ENCODE measurements around the gene GRID2.
A peak's percentile ranks its signal among the peaks of the same experiment; 100 is the strongest.
"Not testable (repeated sequence)": the region's sequence is repeated elsewhere in the genome, so short reads cannot be mapped to it uniquely, and the experiment has no call there.

Gene GRID2

GRCh38 chr4:92334716-92335350, 31.1 kb downstream of the GRID2 start:
- in situ Hi-C loops (cut with MboI; ENCODE audit: low sequenced_read_pairs) = no loop called here
- no peak for DNase-seq (ENCODE audit: low spot score in 2 of 2)
- Histone ChIP-seq H3K36me3 (replicated peaks) (no peaks in the 10 kb centered on the region), H3K4me3 (no peak overlapping the region), H3K27me3 (ENCODE audit: low read depth) (no peaks in the 10 kb centered on the region), H3K9me3 (no peaks in the 10 kb centered on the region), H3K4me1 (no peaks in the 10 kb centered on the region)

- H3K27me3 ChIP-seq (ENCODE audit: low read depth) = no peaks in the 10 kb centered on the region
- no peaks in the 10 kb centered on the region for H3K36me3 ChIP-seq (replicated peaks)
- H3K4me1 ChIP-seq = no peaks in the 10 kb centered on the region
- no peak for DNase-seq (ENCODE audit: low spot score in 2 of 2)
- no peaks in the 10 kb centered on the region for H3K9me3 ChIP-seq
- in situ Hi-C loops (cut with MboI; ENCODE audit: low sequenced_read_pairs) = no loop called here
- no peak overlapping the region for H3K4me3 ChIP-seq
Observed at GRCh38 chr4:92339676-92340075, 35.9 kb downstream of the GRID2 start.

GRCh38 chr4:92344216-92344615, 40.5 kb downstream of the GRID2 start:
- Histone ChIP-seq H3K4me1 (no peaks in the 10 kb centered on the region), H3K27me3 (ENCODE audit: low read depth) (no peaks in the 10 kb centered on the region), H3K36me3 (replicated peaks) (no peaks in the 10 kb centered on the region), H3K4me3 (no peak overlapping the region), H3K9me3 (no peaks in the 10 kb centered on the region)
- in situ Hi-C loops (cut with MboI; ENCODE audit: low sequenced_read_pairs) = no loop called here
- no peak for DNase-seq (ENCODE audit: low spot score in 2 of 2)

- in situ Hi-C loops (cut with MboI; ENCODE audit: low sequenced_read_pairs) = no loop called here
- Histone ChIP-seq H3K9me3 (no peaks in the 10 kb centered on the region), H3K36me3 (replicated peaks) (no peaks in the 10 kb centered on the region), H3K4me1 (no peaks in the 10 kb centered on the region), H3K4me3 (no peak overlapping the region), H3K27me3 (ENCODE audit: low read depth) (no peaks in the 10 kb centered on the region)
- no peak for DNase-seq (ENCODE audit: low spot score in 2 of 2)
Observed at GRCh38 chr4:92346289-92346688, 42.5 kb downstream of the GRID2 start.

- H3K4me3 ChIP-seq = no peak overlapping the region
- no peaks in the 10 kb centered on the region; the same call in 1 of the 2 replicates for H3K4me1 ChIP-seq
- no peak for DNase-seq (ENCODE audit: low spot score in 2 of 2)
- no peaks in the 10 kb centered on the region for H3K9me3 ChIP-seq
- no peaks in the 10 kb centered on the region for H3K27me3 ChIP-seq (ENCODE audit: low read depth)
- no peaks in the 10 kb centered on the region for H3K36me3 ChIP-seq (replicated peaks)
- in situ Hi-C loops (cut with MboI; ENCODE audit: low sequenced_read_pairs) = no loop called here
Observed at GRCh38 chr4:92357966-92358365, 54.2 kb downstream of the GRID2 start.

GRCh38 chr4:92359491-92359890, 55.7 kb downstream of the GRID2 start:
- in situ Hi-C loops (cut with MboI; ENCODE audit: low sequenced_read_pairs) = no loop called here
- Histone ChIP-seq H3K4me1 (no peaks in the 10 kb centered on the region; the same call in 1 of the 2 replicates), H3K9me3 (no peaks in the 10 kb centered on the region), H3K27me3 (ENCODE audit: low read depth) (no peaks in the 10 kb centered on the region), H3K36me3 (replicated peaks) (no peaks in the 10 kb centered on the region), H3K4me3 (no peak overlapping the region)
- no peak for DNase-seq (ENCODE audit: low spot score in 2 of 2)

- no peak for DNase-seq (ENCODE audit: low spot score in 2 of 2)
- Histone ChIP-seq H3K4me3 (no peak overlapping the region), H3K9me3 (no peaks in the 10 kb centered on the region), H3K36me3 (replicated peaks) (no peaks in the 10 kb centered on the region), H3K27me3 (ENCODE audit: low read depth) (no peaks in the 10 kb centered on the region), H3K4me1 (no peaks in the 10 kb centered on the region; the same call in 1 of the 2 replicates)
- in situ Hi-C loops (cut with MboI; ENCODE audit: low sequenced_read_pairs) = no loop called here
Observed at GRCh38 chr4:92362028-92362427, 58.3 kb downstream of the GRID2 start.

- H3K9me3 ChIP-seq = no peaks in the 10 kb centered on the region
- no peak overlapping the region for H3K4me3 ChIP-seq
- H3K36me3 ChIP-seq (replicated peaks) = no peaks in the 10 kb centered on the region
- in situ Hi-C loops (cut with MboI; ENCODE audit: low sequenced_read_pairs) = no loop called here
- no peaks in the 10 kb centered on the region for H3K4me1 ChIP-seq
- no peak for DNase-seq (ENCODE audit: low spot score in 2 of 2)
- H3K27me3 ChIP-seq (ENCODE audit: low read depth) = no peaks in the 10 kb centered on the region
Observed at GRCh38 chr4:92368653-92369052, 64.9 kb downstream of the GRID2 start.

- no peak for DNase-seq (ENCODE audit: low spot score in 2 of 2)
- in situ Hi-C loops (cut with MboI; ENCODE audit: low sequenced_read_pairs) = no loop called here
Observed at GRCh38 chr4:92381616-92382015, 77.8 kb downstream of the GRID2 start.

GRCh38 chr4:92382128-92382527, 78.4 kb downstream of the GRID2 start:
- in situ Hi-C loops (cut with MboI; ENCODE audit: low sequenced_read_pairs) = no loop called here

More at GRCh38 chr4:92381616-92382015, 77.8 kb downstream of the GRID2 start:
- Histone ChIP-seq H3K4me1 (no peaks in the 10 kb centered on the region), H3K9me3 (no peaks in the 10 kb centered on the region), H3K27me3 (ENCODE audit: low read depth) (no peaks in the 10 kb centered on the region), H3K4me3 (no peak overlapping the region), H3K36me3 (replicated peaks) (no peaks in the 10 kb centered on the region)

GRCh38 chr4:92387459-92388069, 83.8 kb downstream of the GRID2 start:
- Histone ChIP-seq H3K36me3 (replicated peaks) (no peaks in the 10 kb centered on the region), H3K4me3 (no peak overlapping the region), H3K27me3 (ENCODE audit: low read depth) (no peaks in the 10 kb centered on the region), H3K9me3 (no peaks in the 10 kb centered on the region), H3K4me1 (no peaks in the 10 kb centered on the region)
- peak; percentile 18 to 53 for DNase-seq (ENCODE audit: low spot score in 2 of 2)
- in situ Hi-C loops (cut with MboI; ENCODE audit: low sequenced_read_pairs) = no loop called here

More at GRCh38 chr4:92382128-92382527, 78.4 kb downstream of the GRID2 start:
- H3K27me3 ChIP-seq (ENCODE audit: low read depth) = no peaks in the 10 kb centered on the region
- H3K36me3 ChIP-seq (replicated peaks) = no peaks in the 10 kb centered on the region
- H3K9me3 ChIP-seq = no peaks in the 10 kb centered on the region
- no peak for DNase-seq (ENCODE audit: low spot score in 2 of 2)
- H3K4me3 ChIP-seq = no peak overlapping the region
- no peaks in the 10 kb centered on the region for H3K4me1 ChIP-seq

- no peaks in the 10 kb centered on the region for H3K36me3 ChIP-seq (replicated peaks)
- no peaks in the 10 kb centered on the region for H3K4me1 ChIP-seq
- in situ Hi-C loops (cut with MboI; ENCODE audit: low sequenced_read_pairs) = no loop called here
- no peak overlapping the region for H3K4me3 ChIP-seq
- H3K27me3 ChIP-seq (ENCODE audit: low read depth) = no peaks in the 10 kb centered on the region
- no peaks in the 10 kb centered on the region for H3K9me3 ChIP-seq
- DNase-seq (ENCODE audit: low spot score in 2 of 2) = no peak
Observed at GRCh38 chr4:92399032-92399431, 95.3 kb downstream of the GRID2 start.

- H3K9me3 ChIP-seq; DNase-seq (ENCODE audit: low spot score in 2 of 2); H3K36me3 ChIP-seq (replicated peaks); in situ Hi-C loops (cut with MboI; ENCODE audit: low sequenced_read_pairs); H3K4me1 ChIP-seq; H3K27me3 ChIP-seq (ENCODE audit: low read depth); H3K4me3 ChIP-seq: not testable (repeated sequence)
Observed at GRCh38 chr4:92403525-92403924, 99.8 kb downstream of the GRID2 start.

- DNase-seq (ENCODE audit: low spot score in 2 of 2) = no peak
- Histone ChIP-seq H3K4me3 (no peak overlapping the region), H3K27me3 (ENCODE audit: low read depth) (no peaks in the 10 kb centered on the region), H3K4me1 (no peaks in the 10 kb centered on the region), H3K9me3 (no peaks in the 10 kb centered on the region), H3K36me3 (replicated peaks) (no peaks in the 10 kb centered on the region)
- in situ Hi-C loops (cut with MboI; ENCODE audit: low sequenced_read_pairs) = no loop called here
Observed at GRCh38 chr4:92406488-92406887, 102.7 kb downstream of the GRID2 start.

Data from HAP-1 (cell line).